Liver (tissue), 9 donors: ENCODE measurements around the gene WDR44. TPM values are rescaled to one million over a fixed set of nuclear protein-coding genes. Genes with fewer than 3 reads are reported as not detected.

Source experiments
- DNase-seq: peaks from one replicate; pipeline ENCODE4 v3.0.0-alpha.2; 2017; ENCODE audit warnings: low spot score
- H3K27ac ChIP-seq, 2 donors: one replicate each; pipeline ENCODE4 v1.7.0; 2013; ENCODE audit warnings: inconsistent platforms in 2 of 2, low read length in 2 of 2, control low read depth in 1 of 2, low read depth in 1 of 2, mild to moderate bottlenecking in 1 of 2
- H3K27me3 ChIP-seq, 4 donors: one replicate each; pipeline versions ENCODE4 v1.6.1 to v1.7.0; 2013; ENCODE audit warnings: low read length in 3 of 4, inconsistent platforms in 1 of 4, mild to moderate bottlenecking in 1 of 4, moderate library complexity in 1 of 4; ENCODE audit not compliant: control insufficient read depth in 4 of 4, insufficient read depth in 4 of 4
- H3K36me3 ChIP-seq, 4 donors: one replicate each; pipeline versions ENCODE4 v1.6.1 to v1.7.0; 2013; ENCODE audit warnings: low read length in 3 of 4, mild to moderate bottlenecking in 3 of 4, low read depth in 1 of 4, moderate library complexity in 1 of 4; ENCODE audit not compliant: control insufficient read depth in 4 of 4, insufficient read depth in 3 of 4
- H3K4me1 ChIP-seq, 4 donors: one replicate each; pipeline versions ENCODE4 v1.6.1 to v1.7.0; 2013; ENCODE audit warnings: low read length in 3 of 4, mild to moderate bottlenecking in 3 of 4, moderate library complexity in 1 of 4; ENCODE audit not compliant: control insufficient read depth in 4 of 4, insufficient read depth in 4 of 4
- H3K4me3 ChIP-seq, 3 donors: one replicate each; pipeline versions ENCODE4 v1.6.1 to v1.7.0; 2013; ENCODE audit warnings: low read length in 3 of 3, control low read depth in 1 of 3, low read depth in 1 of 3, mild to moderate bottlenecking in 1 of 3
- H3K9ac ChIP-seq, 2 donors: one replicate each; pipeline ENCODE4 v1.7.0; 2013; ENCODE audit warnings: low read length in 2 of 2, mild to moderate bottlenecking in 2 of 2, moderate library complexity in 2 of 2, control low read depth in 1 of 2, low read depth in 1 of 2
- H3K9me3 ChIP-seq, 4 donors: one replicate each; pipeline versions ENCODE4 v1.6.1 to v1.7.0; 2013; ENCODE audit warnings: low read length in 3 of 4; ENCODE audit not compliant: control insufficient read depth in 4 of 4
- FOXA1 ChIP-seq: IDR thresholded peaks from 2 replicates; pipeline ENCODE4 v1.6.1; 2016; ENCODE audit warnings: antibody characterized with exemption
- FOXA2 ChIP-seq: IDR thresholded peaks from 2 replicates; pipeline ENCODE4 v1.6.1; 2016; ENCODE audit warnings: antibody characterized with exemption
- GABPA ChIP-seq, 2 donors: IDR thresholded peaks in 1 of 2; conservative IDR thresholded peaks in 1 of 2; 2 replicates each; pipeline ENCODE4 v1.6.1; 2016; ENCODE audit warnings: antibody characterized with exemption in 2 of 2, mild to moderate bottlenecking in 1 of 2, moderate library complexity in 1 of 2
- HNF4A ChIP-seq, 2 donors: conservative IDR thresholded peaks; 2 replicates each; pipeline ENCODE4 v1.6.1; 2016; ENCODE audit warnings: antibody characterized with exemption in 2 of 2, mild to moderate bottlenecking in 2 of 2
- HNF4G ChIP-seq: IDR thresholded peaks from 2 replicates; pipeline ENCODE4 v1.6.1; 2016; ENCODE audit warnings: antibody characterized with exemption
- JUND ChIP-seq, 2 donors: IDR thresholded peaks; 2 replicates each; pipeline ENCODE4 v1.6.1; 2016; ENCODE audit warnings: antibody characterized with exemption in 2 of 2
- RAD21 ChIP-seq, 2 donors: IDR thresholded peaks; 2 replicates each; pipeline ENCODE4 v1.6.1; 2016; ENCODE audit warnings: antibody characterized with exemption in 2 of 2, mild to moderate bottlenecking in 2 of 2
- RXRA ChIP-seq, 2 donors: IDR thresholded peaks; 2 replicates each; pipeline ENCODE4 v1.6.1; 2017 to 2018; ENCODE audit warnings: antibody characterized with exemption in 2 of 2, mild to moderate bottlenecking in 1 of 2
- SP1 ChIP-seq: IDR thresholded peaks from 2 replicates; pipeline ENCODE4 v1.6.1; 2018; ENCODE audit warnings: antibody characterized with exemption, mild to moderate bottlenecking
- YY1 ChIP-seq: IDR thresholded peaks from 2 replicates; pipeline ENCODE4 v1.6.1; 2016; ENCODE audit warnings: antibody characterized with exemption, mild to moderate bottlenecking
- WGBS: extraction: QIAGEN DNeasy Blood & Tissue Kit; methylation state at CpG from one replicate; pipeline ENCODE4 v1.1.7; 2013; 5-methylcytosine and 5-hydroxymethylcytosine counted together
- polyA plus RNA-seq, 2 donors: library from polyadenylated mRNA; stranded (reverse) in 1 of 2; unstranded in 1 of 2; fragments of 200-250 nt in 1 of 2; fragments of >200 nt in 1 of 2; fragmentation: Nextera tagmentation in 1 of 2; extraction: Ambion mirVana in 1 of 2; gene quantifications; one replicate each; pipeline versions ENCODE4 v1.2.1 to v1.2.3, GENCODE V29; 2013 to 2015
- total RNA-seq, 2 donors: library from RNA; depleted of rRNA; stranded (reverse); fragments of >200 nt; gene quantifications; one replicate each; pipeline ENCODE4 v1.2.3, GENCODE V29; 2014
- TF ChIP-seq, protein P1 (sequence below): IDR thresholded peaks from 2 replicates; pipeline ENCODE4 v1.6.1; 2016; ENCODE audit warnings: antibody characterized with exemption, mild to moderate bottlenecking
- TF ChIP-seq, protein P2 (sequence below): fragments of 150-350 bp; IDR thresholded peaks from 2 replicates; pipeline ENCODE4 v1.5.1; 2017; ENCODE audit warnings: improper control_type of control experiment, low read depth, low read length; ENCODE audit not compliant: missing input control
- TF ChIP-seq, protein P3 (sequence below): IDR thresholded peaks from 2 replicates; pipeline ENCODE4 v1.6.1; 2016; ENCODE audit warnings: antibody characterized with exemption
- TF ChIP-seq, protein P4 (sequence below): IDR thresholded peaks from 2 replicates; pipeline ENCODE4 v1.6.1; 2016; ENCODE audit warnings: antibody characterized with exemption
- donor health status: healthy.
- donor health status: healthy.
- donor health status: healthy.
- donor health status: healthy.
- donor health status: healthy.

The WDR44 gene
- total and polyA plus RNA-seq, 4 donors: 3.9 to 7.5 (median 5.5) TPM

DNA sequence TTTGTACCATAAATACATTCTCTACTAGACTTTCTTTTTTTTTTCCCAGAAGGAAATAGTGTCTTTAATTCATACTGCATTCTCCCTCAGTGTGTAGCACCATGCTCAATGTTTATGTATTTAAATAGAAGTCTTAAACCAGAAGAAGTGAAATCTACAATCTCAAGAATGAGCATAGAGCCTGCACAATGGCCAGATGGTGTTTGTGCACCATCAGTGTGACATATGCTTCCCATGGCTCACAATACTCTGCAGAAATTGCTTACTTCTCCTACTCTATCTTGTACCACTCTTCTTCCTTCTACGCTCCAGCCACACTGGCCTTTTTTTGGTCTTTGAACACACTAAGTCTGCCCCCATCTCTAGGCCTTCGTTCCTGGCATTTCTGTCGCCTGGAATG, 147.1 kb downstream of the WDR44 start:
- no peaks in the 10 kb centered on the region for H3K9me3 ChIP-seq
- H3K27ac ChIP-seq: no peak overlapping the region
- no peak for DNase-seq
- no peak overlapping the region for H3K4me3 ChIP-seq
- H3K9ac ChIP-seq: no peak overlapping the region
- no peaks in the 10 kb centered on the region for H3K36me3 ChIP-seq
- H3K27me3 ChIP-seq: no peaks in the 10 kb centered on the region
- WGBS: 99% methylated on average over 3 of the region's 3 CpGs
- peaks cover 0 to 12% (median 1%) of the 10 kb centered on the region in 4 donors for H3K4me1 ChIP-seq
- TF ChIP-seq FOXA2 (no peak), YY1 (no peak), HNF4A (conservative IDR thresholded peaks at IDR 0.05) (no peak), HNF4G (no peak), SP1 (no peak), RAD21 (IDR thresholded peaks at IDR 0.05) (no peak), RXRA (IDR thresholded peaks at IDR 0.05) (no peak), GABPA (IDR thresholded peaks at IDR 0.05 in 1 of 2, conservative IDR thresholded peaks at IDR 0.05 in 1 of 2) (no peak), FOXA1 (no peak)
- TF ChIP-seq, protein P1, sequence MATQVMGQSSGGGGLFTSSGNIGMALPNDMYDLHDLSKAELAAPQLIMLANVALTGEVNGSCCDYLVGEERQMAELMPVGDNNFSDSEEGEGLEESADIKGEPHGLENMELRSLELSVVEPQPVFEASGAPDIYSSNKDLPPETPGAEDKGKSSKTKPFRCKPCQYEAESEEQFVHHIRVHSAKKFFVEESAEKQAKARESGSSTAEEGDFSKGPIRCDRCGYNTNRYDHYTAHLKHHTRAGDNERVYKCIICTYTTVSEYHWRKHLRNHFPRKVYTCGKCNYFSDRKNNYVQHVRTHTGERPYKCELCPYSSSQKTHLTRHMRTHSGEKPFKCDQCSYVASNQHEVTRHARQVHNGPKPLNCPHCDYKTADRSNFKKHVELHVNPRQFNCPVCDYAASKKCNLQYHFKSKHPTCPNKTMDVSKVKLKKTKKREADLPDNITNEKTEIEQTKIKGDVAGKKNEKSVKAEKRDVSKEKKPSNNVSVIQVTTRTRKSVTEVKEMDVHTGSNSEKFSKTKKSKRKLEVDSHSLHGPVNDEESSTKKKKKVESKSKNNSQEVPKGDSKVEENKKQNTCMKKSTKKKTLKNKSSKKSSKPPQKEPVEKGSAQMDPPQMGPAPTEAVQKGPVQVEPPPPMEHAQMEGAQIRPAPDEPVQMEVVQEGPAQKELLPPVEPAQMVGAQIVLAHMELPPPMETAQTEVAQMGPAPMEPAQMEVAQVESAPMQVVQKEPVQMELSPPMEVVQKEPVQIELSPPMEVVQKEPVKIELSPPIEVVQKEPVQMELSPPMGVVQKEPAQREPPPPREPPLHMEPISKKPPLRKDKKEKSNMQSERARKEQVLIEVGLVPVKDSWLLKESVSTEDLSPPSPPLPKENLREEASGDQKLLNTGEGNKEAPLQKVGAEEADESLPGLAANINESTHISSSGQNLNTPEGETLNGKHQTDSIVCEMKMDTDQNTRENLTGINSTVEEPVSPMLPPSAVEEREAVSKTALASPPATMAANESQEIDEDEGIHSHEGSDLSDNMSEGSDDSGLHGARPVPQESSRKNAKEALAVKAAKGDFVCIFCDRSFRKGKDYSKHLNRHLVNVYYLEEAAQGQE: no peak
- TF ChIP-seq, protein P2, sequence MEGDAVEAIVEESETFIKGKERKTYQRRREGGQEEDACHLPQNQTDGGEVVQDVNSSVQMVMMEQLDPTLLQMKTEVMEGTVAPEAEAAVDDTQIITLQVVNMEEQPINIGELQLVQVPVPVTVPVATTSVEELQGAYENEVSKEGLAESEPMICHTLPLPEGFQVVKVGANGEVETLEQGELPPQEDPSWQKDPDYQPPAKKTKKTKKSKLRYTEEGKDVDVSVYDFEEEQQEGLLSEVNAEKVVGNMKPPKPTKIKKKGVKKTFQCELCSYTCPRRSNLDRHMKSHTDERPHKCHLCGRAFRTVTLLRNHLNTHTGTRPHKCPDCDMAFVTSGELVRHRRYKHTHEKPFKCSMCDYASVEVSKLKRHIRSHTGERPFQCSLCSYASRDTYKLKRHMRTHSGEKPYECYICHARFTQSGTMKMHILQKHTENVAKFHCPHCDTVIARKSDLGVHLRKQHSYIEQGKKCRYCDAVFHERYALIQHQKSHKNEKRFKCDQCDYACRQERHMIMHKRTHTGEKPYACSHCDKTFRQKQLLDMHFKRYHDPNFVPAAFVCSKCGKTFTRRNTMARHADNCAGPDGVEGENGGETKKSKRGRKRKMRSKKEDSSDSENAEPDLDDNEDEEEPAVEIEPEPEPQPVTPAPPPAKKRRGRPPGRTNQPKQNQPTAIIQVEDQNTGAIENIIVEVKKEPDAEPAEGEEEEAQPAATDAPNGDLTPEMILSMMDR: no peak
- TF ChIP-seq, protein P3, sequence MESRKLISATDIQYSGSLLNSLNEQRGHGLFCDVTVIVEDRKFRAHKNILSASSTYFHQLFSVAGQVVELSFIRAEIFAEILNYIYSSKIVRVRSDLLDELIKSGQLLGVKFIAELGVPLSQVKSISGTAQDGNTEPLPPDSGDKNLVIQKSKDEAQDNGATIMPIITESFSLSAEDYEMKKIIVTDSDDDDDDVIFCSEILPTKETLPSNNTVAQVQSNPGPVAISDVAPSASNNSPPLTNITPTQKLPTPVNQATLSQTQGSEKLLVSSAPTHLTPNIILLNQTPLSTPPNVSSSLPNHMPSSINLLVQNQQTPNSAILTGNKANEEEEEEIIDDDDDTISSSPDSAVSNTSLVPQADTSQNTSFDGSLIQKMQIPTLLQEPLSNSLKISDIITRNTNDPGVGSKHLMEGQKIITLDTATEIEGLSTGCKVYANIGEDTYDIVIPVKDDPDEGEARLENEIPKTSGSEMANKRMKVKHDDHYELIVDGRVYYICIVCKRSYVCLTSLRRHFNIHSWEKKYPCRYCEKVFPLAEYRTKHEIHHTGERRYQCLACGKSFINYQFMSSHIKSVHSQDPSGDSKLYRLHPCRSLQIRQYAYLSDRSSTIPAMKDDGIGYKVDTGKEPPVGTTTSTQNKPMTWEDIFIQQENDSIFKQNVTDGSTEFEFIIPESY: no peak
- TF ChIP-seq, protein P4, sequence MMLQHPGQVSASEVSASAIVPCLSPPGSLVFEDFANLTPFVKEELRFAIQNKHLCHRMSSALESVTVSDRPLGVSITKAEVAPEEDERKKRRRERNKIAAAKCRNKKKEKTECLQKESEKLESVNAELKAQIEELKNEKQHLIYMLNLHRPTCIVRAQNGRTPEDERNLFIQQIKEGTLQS: no peak

DNA sequence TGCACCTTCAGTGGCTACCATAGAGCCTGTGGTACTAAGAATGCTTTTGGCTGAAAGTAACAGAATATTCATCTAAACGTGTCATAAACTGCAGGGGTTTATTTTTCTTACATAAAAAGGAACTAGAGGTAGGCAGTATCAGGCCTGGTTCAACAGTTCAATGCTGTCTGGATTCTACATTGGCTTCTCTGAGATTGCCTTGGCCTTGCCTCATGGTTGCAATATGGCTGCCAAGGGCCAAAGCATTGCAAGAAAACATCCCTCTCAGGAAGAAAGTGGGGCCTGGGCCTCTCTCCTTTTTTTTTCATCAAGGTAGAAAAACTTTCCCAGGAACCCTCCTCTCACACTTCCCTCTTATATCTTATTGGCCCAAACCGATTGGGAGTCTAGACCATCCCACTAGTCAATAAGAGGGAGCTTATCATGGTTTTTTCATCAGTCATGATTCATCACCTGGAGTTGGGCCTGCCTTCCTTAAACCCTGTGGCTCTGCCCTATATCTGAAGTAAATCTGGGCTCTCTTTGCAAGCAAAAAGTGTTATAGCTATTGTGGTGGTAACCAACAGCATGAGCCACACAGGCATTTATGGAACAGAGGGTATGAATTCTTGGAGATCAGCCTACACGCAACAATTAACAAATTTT, 147.9 kb downstream of the WDR44 start:
- Histone ChIP-seq H3K4me3 (no peak overlapping the region), H3K27me3 (no peaks in the 10 kb centered on the region), H3K4me1 (peaks cover 0 to 12% (median 1%) of the 10 kb centered on the region in 4 donors), H3K9me3 (no peaks in the 10 kb centered on the region), H3K36me3 (no peaks in the 10 kb centered on the region), H3K27ac (no peak overlapping the region), H3K9ac (no peak overlapping the region)
- no peak for DNase-seq
- TF ChIP-seq SP1 (no peak), JUND (IDR thresholded peaks at IDR 0.05) (no peak)
- 96% methylated on average over 3 of the region's 3 CpGs for WGBS
